HG02970 (cell line): ENCODE data around the gene ATL3.
"Not testable (repeated sequence)": the region's sequence is repeated elsewhere in the genome, so short reads cannot be mapped to it uniquely, and the experiment has no call there.

ENCODE experiments used
- ATAC-seq: cut with Tn5 transposase; IDR thresholded peaks from one replicate; pipeline ENCODE4 v1.9.1; 2021; ENCODE audit warnings: mild to moderate bottlenecking, moderate library complexity, moderate number of reproducible peaks; ENCODE audit not compliant: unreplicated experiment, low FRiP score

The ATL3 gene

DNA sequence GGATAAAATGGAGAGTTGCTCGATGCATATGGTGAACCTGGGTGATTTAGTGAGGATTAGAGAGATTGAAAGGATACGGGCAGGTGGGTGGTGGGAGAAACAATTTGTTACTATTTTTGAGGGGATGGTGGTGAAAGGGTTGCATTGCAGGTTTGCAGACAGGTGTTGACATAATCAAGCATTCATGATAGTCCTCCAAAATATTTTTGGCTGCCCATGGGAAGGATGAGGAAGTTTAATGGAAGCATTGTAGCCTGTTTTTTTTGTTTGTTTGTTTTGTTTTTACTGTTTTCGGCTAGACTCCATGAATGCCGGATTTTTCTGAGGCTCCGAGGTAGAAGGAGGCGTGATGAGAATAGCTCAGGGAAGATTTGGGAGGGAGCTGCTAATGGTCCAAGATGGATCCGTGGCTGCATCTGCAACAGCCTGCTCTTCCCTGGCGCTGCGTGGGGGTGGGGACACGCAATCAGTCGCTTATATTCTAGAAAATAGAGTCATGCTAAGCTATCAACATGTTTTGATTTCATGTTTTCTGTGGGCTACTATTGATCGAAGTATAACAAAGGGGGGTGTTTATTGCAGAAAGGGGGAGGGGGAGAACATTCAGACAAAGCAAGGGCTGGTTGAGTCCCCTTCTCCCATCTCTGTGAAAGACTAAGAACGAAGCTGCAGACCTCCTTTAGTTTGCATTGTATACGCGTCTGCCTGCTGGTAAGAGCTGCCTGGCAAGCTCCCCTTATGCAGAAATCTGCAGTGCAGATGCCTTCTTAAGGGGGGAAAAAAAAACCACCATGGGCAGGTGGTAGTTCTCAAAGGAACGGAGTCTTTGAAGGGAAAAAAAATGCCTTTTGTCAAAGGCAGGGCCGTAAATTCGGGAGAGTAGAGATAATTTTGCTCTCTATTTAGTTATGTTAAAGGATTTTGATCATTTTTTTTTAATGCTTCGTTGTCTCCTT is 11.2 kb upstream of the ATL3 start:
- ATAC-seq, result no peak

DNA sequence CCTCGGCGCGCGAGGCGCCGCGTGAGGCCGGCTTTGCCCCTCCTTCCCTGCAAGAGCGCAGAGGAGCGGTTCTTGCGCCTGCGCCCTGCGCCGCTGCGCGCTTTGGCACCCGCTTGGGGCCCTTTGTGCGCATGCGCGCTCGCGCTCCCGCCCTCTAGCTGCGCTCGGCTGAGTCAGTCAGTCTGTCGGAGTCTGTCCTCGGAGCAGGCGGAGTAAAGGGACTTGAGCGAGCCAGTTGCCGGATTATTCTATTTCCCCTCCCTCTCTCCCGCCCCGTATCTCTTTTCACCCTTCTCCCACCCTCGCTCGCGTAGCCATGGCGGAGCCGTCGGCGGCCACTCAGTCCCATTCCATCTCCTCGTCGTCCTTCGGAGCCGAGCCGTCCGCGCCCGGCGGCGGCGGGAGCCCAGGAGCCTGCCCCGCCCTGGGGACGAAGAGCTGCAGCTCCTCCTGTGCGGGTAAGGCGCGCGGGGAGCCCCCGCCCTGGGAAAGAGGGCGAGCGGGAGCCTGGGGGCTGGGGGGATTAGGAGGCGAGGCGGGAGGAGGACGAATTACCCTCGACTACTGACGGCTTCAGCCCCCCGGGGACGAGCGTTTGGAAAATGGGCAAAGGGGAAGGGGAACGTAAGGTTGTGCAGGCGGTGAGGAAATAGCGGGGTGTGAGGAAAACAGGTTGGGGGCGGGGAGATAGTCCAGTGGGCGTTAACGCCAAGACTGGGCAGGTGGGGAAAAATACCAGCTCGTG is 10.3 kb upstream of the ATL3 start, which contains the start of gene RTN3:
RTN3 (plus strand) TSS at position 180 of the 745 bp plus-strand sequence; CDS start at position 317, 137 bp downstream.
- ATAC-seq, result peak; percentile 93

DNA sequence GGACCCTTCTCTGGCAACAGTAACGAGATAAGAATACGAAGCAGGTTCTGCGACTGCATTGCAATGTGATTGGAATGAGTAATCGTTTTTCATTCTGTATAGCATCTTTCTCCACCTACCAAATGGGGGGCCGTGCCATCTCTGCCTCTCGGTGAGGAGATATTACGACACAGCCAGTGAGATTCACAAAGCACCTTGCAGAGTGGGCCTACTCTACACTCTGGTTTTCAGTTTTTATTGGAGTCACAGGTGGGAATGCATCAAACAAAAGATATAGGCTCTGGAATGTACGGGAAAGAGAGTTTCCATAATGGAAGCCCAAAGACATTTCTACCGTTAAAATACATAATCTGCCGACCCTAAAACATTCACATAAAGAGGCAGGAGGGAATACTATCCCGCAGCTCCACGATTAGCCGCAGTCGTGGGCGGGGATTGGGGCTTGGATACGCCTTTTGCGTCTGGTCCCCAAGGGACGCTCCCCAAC is 9.7 kb upstream of the ATL3 start:
- ATAC-seq, result no peak

DNA sequence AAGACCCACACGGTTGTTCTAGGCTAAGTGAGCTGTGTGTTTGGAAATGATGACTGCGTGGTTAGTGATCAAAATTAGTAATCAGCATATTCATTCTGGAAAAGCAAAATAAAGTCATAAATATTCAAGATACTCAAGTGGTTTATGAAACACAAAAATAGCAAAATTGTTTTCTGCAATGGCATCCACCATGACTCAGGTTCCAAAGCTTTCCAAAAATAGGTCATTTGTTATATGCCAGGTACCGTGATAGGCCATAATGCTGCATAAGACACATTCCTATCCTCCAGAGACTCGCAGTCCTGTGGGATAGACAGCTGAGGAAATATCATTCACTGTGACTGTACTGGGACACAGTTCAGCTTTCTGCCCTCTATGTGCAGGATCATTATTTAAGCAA is 2.4 kb upstream of the ATL3 start:
- no peak for ATAC-seq

DNA sequence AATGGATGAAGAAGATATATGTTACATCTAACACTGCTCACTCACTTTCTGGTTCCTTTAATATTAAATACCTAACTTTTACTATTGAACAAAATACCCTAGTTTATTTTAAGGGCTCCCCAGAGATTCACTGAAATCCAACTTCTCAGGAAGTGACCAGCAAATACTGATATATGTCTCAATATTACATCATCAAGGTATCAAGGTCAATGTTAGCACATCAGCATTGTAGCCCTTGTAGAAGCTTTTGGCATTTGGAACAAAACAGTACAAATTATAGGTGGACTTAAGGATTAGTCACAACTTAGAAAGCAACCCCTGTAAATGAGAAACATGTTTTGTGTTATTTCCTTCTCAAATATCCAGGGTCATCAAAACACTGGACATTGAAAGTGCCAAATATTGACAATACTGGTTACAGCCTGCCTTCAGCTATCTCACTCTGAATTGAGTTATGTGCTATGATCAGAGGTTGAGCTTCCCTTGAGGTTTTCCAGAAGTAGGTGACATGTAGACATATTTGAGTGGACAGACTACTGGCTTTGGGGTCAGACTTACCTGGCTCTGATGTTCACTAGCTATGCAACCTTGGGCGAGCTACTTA is 1.9 kb upstream of the ATL3 start:
- no peak for ATAC-seq

DNA sequence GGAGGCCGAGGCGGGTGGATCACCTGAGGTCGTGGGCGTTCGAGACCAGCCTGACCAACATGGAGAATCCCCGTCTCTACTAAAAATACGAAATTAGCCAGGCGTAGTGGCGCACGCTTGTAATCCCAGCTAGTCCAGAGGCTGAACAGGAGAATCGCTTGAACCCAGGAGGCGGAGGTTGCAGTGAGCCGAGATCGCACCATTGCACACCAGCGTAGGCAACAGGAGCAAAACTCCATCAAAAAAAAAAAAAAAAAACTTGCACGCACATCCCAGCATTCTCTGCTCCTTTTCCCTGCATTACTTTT is 934 bp upstream of the ATL3 start:
- ATAC-seq, result no peak

DNA sequence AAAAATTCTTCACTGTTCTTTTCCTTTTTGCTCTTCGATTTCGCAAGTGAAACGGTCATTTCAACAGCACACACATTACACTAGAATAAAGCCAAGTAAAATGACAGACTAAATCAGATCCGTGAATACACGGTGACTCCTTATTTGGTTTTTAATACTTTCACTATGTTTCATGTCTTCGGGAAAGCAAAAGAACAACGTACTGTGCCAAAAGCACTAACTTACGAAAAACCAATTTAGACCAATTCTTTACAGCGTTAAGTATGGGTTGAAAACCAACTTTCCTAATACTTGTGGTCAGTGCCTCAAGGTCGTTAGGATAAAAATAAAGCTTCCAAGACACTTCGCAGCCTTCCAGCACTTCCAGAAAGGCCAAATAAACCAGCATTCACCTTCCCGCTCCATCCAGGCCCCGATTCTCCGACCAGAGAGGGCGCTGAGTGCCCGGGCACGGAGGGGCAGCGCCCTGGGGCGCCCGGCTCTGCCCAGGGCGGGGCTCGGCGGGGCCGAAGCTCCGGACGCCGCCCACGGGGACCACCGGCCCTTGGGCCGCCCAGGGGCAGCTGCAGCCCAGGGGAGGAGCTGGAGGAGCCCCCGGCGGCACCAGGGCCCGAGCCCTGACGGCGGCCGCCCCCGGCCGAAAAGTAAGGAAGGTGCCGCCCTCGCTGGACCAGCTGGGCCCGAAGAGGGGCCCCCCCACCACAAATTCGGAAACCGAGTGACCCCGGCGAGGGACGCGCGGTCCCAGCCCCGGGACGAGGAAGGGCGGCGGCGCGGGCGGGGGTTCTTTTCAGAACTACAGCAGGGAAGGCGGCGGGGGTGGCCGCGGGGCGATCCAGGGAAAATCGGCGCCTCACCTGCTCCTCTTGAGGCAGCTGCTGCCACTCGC is 499 bp downstream of the ATL3 start:
- peak; percentile 34 for ATAC-seq

DNA sequence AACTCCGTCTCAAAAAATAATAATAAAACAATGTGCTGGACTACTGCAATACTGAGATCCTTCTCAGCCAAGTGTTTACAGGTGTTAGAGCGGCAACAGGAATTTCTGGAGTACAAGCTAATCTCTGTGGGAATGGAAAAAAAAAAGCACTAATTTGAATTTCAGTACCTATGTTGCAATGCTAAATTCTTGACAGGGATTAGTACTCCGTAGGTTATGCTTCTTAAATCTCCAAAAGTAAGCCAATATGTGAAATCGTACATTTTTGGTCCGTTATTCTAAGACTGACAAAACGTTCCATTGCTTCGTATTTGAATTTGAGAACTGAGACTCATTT is 1.1 kb downstream of the ATL3 start:
- no peak for ATAC-seq

DNA sequence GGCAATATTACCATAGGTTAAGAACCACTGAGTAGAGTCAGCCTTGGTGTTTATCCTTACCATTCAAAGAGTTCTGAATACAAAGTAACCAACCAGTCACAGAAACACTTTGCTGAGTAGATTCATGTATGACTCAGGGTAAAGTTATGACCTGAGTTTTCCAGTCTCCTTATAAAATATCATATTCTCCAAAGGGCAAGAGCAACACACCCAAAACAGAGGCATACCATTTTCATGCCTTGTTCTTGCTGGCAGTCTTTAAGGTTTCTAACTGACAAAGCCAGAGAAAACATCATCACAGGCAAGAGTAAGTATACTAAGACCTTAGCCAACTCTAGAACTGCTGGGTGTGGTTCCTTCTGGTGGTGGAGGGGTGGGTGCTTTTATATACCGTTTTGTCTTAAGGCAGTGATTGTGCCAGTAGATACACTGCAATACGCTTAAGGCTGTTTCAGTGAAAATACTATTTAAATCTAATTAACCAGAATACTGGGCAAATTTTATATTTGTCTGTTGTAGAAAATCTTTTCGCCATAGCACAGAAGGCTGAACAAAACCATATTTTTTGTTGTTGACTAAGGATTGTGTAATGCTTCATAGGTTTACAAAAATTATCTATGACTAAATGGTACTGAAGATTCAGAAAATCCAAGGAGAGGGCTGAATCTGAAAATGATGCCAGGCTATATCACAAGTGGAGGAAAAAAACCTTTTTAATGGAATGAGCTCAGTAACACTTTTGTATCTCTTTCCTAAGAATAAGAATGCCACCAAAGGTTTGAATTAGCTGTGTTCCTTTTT is 3.0 kb downstream of the ATL3 start:
- ATAC-seq, result no peak

DNA sequence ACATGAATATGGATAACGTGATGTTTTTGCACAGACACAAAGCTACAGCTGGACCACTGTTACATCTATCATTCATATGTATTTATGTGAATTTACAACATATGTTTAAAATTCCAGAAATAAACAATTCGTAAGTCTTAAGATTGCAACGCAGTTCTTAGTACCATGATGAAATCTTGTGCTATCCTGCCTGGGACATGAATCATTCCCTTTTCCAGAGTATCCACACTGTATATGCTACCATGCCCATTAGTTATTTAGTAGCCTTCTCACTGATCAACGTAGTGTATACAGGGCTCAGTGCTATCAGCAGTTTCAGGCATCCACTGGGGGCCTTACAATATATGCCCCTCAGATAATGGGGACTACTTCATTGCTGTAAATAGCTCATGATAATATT is 4.3 kb downstream of the ATL3 start:
- no peak for ATAC-seq

DNA sequence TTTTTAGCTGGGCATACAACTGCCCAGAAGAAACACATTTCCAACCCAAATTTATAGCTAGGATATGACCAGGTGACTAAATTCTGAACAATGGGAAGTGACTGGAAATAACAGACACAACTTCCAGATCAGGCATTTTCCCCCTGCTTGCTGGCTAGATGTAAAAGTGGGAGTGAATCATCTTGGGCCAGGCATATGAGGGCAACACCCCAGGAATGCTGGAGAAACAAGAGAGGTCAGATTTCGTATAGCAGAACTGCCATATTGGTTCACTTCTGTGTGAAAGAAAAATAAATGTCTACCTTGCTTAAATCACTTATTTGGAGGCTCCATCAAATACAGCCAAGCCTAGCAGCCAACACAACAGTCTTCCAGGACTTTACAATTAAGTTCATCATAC is 7.4 kb downstream of the ATL3 start:
- no peak for ATAC-seq

DNA sequence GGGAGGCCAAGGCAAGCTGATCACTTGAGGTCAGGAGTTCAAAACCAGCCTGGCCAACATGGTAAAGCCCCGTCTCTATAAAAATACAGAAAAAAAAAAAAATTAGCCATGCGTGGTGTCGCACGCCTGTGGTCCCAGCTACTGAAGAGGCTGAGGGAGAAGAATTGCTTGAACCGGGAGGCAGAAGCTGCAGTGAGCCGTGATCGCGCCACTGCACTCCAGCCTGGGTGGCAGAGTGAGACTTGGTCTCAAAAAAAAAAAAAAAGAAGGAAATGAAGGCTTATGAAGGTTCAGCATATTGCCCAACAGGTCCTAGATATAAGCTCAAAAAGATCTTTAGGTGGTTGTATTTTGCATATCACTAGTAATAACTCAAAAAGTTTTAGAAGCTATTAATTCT is 10.2 kb downstream of the ATL3 start:
- no peak for ATAC-seq

DNA sequence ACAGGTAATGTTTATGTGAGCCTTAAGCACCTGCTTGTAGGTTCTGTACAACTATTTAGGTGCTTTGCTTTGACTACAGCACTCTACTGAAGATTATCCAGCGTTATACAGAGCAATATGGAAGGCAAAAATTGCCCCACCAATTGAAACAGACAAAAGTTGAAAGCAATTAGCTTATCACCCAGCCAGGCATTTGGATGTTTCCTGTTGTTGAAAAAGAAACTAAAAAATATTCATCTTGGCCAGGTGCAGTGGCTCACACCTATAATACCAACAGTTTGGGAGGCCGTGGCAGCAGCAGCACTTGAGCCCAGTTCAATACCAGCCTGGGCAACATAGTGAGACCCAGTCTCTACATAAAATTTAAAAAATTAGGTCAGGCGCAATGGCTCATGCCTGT is 18.5 kb downstream of the ATL3 start:
- no peak for ATAC-seq

DNA sequence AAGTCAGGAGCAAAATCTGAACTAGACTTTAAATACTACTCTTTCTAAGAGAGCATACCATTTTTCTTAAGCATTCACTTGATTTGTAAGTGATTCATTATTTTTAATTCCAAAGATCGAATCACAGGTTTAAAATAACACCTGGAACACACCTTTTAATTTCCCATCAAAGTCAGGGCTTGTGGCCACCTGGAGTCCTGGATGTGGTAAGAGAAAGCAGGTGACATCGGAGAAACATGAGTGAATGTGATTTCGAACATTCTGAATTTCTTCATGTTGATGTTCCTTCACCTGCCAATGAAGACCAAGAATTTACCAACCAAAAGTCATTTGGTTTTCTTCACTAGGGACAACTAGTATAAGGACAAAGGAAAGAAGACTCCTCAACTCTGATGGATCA is 28.0 kb downstream of the ATL3 start:
- no peak for ATAC-seq

DNA sequence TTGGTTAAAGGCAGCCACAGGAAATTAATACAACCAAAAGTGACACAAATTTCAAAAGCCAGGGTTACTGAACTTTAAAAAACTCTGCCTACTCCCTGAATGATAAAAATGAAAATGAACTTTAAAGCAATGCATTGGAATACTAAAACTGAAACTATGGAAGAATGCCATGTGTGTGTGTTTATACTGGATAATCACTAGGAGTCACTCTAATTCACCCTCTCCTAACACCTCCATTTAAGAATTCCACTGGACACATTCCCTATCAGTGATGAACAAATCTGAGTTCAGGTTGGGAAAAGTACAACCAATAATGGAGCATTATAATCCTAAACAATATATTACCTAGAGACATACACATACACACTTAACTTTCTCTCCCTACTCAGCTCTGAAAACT is 29.4 kb downstream of the ATL3 start:
- ATAC-seq, result no peak

DNA sequence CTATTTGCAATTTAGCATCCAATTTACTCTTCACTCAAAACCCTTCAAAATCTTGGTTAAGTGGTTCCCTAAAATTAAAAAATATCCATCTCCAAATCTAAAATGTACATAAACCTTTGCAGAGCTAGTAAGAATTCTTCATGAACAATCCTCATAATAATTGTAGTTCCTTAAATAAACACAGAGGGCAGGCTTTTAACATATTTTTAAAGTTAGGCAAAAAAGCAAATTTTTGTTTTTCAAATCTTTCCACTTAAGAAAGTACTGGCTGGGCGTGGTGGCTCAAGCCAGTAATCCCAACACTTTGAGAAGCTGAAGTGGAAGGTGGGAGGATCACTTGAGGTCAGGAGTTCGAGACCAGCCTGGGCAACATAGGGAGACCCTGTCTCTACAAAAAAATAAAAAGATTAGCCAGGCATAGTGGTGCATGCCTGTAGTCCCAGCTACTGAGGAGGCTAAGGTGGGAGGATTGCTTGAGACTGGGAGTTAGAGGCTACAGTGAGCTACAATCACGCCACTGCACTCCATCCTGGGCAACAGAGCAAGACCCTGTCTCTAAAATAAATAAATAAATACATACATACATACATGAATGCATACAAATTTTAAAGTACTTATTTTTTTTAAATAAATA is 31.9 kb downstream of the ATL3 start:
- ATAC-seq, result no peak

DNA sequence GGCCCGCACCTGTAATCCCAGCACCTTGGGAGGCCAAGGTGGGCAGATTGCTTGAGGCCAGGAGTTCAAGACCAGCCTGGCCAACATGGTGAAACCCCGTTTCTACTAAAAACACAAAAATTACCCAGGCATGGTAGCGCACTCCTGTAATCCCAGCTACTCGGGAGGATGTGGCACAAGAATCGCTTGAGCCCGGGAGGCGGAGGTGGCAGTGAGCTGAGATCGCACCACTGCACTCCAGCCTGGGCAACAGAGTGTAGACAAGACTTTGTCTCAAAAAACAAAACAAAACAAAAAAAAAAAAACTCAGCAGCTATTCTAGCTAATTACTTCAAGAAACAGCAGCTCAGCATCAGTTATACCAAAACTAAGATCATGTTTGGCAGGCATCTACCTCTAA is 32.7 kb downstream of the ATL3 start:
- ATAC-seq, result not testable (repeated sequence)

DNA sequence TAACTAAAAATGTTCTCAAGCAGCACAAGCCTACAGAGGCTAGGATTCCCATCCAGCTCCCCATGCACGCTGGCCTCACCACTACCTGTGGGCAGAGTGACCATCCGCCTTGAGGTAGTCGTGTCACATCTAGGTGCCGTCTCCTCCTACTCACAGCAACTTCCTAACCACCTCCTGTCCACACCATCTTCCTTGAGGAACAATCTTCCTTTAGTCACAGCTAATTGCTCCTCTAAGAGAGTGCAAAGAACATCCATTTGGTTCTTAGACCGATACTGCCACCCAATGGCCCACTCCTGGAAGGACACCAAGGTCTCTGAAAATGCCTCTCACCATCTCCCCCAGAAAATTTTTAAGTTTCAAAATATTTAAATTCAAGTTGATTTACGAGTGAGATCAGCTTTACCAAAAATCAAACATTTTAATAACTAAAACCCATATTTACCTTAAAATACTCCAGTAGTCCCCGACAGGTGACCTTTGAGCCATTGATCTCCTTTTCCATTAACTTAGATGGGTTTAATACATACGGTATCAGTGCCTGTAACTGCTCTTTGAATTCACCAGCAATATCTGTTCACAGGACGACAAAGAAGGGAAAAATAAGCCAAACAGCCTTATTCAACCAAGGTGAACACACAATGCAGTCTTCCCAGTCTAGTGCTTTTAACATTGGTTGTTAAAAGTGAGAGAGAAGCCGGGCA is 35.3 kb downstream of the ATL3 start:
- no peak for ATAC-seq

DNA sequence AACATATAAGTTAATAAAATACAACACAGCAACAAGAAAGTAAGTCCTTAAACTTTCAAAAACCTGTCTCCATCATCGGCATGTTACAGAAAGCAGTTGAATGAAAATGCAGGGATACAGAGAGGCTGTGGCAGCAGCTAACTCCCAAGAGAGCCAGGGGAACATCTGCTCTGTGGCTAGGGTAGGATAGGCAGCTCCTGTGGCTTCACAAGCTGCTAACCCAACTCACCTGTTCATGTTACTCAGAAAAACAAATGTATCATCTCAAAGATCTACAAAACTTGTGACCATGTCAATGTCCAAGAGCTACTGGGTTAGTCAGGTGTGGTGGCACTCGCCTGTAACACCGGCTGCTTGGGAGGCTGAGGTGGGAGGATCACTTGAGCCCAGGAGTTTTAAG is 41.8 kb downstream of the ATL3 start:
- no peak for ATAC-seq
